ENCODE results near the gene KRT73.
"Not testable (repeated sequence)": the region's sequence is repeated elsewhere in the genome, so short reads cannot be mapped to it uniquely, and the experiment has no call there.

The KRT73 gene

GRCh38 chr12:52598966-52599365, 19.4 kb downstream of the KRT73 start:
- no peak for DNase-seq

DNA sequence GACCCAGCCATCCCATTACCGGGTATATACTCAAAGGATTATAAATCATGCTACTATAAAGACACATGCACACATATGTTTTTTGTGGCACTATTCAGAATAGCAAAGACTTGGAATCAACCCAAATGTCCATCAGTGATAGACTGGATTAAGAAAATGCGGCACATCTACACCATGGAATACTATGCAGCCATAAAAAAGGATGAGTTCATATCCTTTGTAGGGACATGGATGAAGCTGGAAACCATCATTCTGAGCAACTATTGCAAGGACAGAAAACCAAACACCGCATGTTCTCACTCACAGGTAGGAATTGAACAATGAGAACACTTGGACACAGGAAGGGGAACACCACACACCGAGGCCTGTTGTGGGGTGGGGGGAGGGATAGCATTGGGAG, 24.1 kb downstream of the KRT73 start:
- DNase-seq: not testable (repeated sequence)

GRCh38 chr12:52591521-52591920, 26.8 kb downstream of the KRT73 start:
- DNase-seq: no peak

GRCh38 chr12:52590021-52590420, 28.3 kb downstream of the KRT73 start:
- DNase-seq: no peak

DNA sequence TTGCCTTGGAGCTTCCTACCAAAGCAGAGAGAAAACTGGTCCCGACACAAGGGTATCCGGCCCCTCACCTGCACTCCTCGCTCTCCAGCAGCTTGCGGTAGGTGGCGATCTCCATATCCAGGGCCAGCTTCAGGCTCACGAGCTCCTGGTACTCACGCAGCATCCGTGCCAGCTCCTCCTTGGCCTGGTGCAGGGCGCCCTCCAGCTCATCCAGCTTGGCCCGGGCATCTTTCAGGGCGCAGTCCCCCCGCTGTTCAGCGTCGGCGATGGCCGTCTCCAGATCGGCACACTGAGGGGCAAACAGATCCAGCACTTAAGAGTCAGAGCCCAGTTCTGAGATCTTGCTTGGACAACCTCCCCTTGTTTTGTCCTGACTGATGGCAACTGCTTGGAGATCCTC, 30.8 kb downstream of the KRT73 start:
- DNase-seq: no peak

- peak; percentile 52 for DNase-seq
Observed at GRCh38 chr12:52585946-52586345, 32.4 kb downstream of the KRT73 start.

DNA sequence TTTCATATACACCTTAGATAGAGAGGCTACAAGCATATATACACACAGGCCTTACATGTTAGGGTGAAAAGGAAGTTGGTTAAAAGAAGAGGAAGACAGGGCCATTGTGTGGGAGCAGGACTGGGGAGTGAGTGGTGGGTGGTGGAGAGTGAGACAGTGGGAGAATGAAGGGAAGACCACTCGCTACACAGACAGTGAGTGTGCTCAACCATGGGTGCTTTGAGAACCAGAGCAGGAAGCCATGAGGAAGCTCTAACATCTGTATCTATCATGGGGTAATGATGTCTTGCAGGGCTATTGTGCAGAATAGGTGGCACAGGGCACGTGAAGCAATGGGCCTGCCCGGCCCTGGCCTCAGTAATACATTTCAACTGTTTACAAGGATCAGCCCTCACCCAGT, 33.3 kb downstream of the KRT73 start:
- no peak for DNase-seq

GRCh38 chr12:52584156-52584682, 34.1 kb downstream of the KRT73 start:
- no peak for DNase-seq

- peak; percentile 53 for DNase-seq
Observed at GRCh38 chr12:52582971-52583456, 35.3 kb downstream of the KRT73 start.

DNA sequence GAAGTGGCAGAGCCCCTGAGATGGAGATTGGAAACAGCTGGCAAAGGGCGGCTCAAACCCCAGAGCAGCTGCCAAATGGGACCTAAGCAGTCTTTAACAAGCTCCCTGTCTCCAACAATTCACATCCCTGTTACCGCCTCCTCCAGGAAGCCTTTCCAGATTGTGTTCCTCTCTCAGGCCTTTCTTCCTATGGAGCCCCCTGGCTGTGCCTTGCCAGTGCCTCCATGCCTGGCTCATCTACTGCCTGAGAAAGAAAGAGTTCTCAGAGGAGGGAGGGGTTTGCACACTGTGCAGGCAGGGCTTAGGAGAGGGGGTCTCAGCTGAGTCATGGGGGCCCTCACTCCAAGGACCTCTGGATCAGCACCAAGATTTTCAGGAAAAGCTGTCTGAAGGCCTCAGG, 35.9 kb downstream of the KRT73 start:
- DNase-seq: no peak

GRCh38 chr12:52581481-52581880, 36.9 kb downstream of the KRT73 start:
- no peak for DNase-seq

DNA sequence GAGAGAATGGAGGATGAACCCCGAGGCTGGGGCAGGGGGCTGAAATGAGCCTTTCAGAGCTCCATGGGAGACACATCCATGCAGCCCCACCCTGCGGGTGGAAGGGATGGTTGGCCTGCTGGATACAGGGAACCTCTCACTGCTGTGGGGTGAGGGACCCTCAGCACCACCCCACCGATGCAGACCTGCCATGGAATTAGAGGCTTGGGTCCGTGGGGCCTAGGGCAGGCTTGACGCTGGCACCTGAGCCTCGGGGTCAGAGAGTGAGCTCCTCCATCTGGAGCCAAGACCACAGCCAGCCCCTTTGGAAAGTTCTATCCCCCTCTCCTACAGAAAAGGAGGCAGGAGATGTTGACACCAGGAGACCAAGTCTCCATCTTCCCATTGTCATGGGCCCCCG, 37.3 kb downstream of the KRT73 start:
- no peak for DNase-seq

DNA sequence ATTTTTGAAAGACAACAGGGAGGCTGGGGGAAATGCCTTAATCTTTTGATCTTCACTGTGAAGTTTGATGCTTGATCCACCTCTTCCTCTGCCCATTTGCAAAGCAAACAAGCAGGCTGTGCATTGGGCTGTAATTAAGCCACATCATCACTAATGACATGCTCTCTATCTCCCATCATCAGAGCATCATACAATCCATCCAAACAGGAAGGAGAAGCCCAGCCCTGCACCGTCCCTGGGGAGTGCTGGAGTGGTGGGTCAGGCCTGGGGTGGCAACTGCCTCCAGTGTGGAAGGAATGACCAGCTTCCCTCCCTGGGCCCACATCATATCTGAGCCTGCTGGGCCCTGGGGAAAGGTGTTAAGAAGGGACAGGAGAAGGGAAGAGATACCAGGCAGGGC, 37.9 kb downstream of the KRT73 start:
- DNase-seq: no peak

GRCh38 chr12:52579468-52580465, 38.6 kb downstream of the KRT73 start:
- no peak for DNase-seq

DNA sequence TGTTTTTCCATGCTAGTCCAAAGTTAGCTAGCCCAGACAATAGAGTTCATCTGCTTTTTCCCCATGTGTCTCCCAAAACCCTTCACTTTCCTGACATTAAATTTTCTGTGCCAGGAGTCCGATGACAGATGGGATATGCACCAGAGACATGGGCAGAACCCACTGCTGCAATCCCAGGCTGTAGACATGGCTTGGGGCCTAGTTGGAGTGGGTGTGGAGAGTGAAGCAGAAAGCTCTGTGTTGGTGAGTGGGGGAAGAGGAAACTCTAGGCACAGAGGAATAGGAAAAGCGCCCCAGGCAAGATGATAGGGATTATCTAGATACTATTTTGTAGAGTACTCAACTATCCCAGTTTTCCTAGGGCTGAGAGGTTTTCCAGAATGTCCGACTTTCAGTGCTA, 39.9 kb downstream of the KRT73 start:
- DNase-seq: no peak

DNA sequence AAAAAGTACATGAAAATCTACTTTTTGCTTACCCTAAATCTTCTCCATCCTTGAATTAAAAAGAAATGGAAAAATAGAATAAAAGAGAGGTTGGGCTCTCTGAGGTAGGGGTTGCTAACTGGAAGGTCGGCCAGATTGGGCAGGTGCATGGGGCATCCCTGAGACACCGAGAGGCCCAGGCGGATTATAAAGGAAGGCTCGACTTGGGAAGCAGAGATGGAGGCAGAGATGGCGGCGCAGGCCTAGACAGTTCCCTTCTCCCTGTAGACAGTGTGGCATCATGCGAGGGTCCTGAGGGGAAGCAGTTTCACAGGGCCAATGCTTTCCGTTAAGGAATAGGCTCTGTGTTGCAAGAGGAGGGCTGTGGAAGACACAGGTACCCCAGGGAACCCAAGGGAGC, 41.0 kb downstream of the KRT73 start:
- DNase-seq: no peak

DNA sequence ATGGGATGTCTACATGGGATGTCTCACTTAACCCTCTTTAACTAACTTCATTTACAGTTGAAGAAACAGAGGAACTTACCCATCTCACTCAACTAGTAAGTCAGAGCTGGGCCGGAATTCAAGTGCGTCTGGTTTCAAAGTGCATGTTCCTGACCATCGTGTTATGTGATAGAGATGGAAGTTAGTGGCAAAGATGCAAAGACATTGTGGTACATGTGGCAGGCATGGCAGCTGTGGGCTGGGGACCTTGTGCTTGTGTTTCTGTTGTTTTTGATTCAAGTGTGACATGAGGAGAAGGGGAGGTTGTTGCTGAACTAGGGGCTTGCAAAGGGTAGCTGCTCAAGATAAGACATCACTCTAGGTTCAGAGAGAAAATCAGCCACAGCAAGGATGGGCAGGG, 42.4 kb downstream of the KRT73 start:
- DNase-seq: no peak

GRCh38 chr12:52575256-52575655, 43.1 kb downstream of the KRT73 start:
- no peak for DNase-seq

DNA sequence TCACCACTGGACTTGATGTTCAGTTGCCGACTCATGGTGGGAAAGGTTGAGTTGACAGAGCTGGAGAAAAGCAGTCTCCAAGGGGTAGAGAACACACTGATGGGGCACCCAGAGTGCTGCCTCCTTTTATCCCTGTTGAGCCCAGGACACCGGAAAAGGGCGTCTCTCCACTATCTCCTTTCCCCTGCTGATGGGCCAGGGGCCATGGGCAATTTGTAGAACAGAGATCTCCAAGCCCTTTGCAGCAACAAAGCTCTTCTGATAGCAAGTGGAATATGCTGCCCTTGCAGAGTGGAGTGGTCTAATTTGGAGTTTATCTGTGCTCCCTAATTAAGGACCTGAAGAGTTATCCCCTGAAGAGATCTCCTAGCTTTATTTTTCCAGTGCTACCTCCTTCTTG, 44.6 kb downstream of the KRT73 start, which contains the start of gene KRT74:
TSS of gene KRT74 (minus strand) at position 101 of the 400 bp plus-strand sequence. CDS start at position 35, 66 bp downstream.
- DNase-seq: no peak

DNA sequence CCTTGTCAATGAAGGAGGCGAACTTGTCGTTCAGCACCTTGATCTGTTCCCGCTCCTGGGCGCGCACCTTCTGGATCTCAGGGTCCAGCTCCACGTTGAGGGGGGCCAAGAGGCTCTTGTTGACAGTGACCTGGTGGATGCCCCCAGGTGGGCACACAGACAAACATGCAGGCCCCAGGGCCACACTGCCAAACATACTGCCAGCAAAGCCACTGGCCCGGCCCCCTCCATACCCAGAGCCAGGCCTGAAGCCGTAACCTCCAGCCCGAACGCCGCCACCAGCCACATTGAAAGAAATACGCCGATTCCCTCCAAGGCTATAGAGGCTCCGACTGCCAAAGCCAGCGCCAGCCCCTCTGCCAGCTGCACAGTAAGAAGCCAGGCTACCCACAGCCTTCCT, 45.1 kb downstream of the KRT73 start:
- DNase-seq: no peak

DNA sequence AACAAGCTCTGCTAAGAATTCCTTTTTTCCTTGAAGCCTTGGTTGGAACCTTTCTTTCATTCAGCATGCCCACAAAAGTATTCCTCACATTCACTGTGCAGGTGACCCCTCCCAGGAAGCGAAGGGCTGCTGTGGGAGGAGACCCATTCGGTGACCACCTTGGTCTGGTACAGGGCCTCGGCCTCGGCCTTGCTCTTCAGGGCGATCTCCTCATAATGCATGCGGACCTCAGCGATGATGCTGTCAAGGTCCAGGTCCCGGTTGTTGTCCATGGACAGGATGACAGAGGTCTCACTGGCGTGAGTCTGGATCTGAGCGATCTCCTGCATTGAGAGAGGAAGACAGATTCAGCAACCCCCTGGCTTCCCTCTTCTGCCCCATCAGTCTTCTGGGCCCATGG, 47.8 kb downstream of the KRT73 start:
- no peak for DNase-seq

DNA sequence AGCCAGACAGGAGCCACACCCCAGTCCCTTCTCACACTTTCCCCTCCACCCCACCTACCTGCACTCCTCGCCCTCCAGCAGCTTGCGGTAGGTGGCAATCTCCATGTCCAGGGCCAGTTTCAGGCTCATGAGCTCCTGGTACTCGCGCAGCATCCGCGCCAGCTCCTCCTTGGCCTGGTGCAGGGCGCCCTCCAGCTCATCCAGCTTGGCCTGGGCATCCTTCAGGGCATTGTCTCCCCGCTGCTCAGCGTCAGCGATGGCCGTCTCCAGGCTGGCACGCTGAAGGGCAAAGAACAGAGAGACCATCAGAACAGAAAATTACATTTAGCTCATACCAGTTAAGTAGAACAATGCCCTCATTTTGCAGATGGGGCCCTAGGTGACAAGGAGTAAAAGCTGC, 50.2 kb downstream of the KRT73 start:
- DNase-seq: no peak

DNA sequence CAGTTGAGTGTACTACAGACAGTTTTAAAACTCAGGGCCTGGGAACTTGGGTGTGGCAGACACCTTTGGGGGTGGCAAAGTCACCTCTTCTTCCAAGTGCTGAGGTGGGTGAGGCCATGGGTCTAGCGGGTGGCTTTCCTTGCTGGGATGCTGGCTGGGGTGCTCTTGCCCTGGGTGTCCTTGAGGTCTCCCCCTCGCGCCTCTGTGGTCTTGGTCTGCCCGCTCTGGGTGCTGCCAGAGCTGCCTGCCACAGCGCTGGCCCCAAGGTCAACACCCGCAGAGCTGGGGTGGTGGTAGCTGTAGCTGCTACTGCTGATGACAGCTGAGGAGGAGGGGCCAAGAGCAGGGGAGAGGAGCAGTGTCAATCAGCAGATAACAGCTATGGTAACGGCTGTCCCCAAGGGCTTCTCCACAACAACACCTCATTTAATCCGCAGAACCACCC, 51.5 kb downstream of the KRT73 start:
- peak; percentile 7 for DNase-seq

DNA sequence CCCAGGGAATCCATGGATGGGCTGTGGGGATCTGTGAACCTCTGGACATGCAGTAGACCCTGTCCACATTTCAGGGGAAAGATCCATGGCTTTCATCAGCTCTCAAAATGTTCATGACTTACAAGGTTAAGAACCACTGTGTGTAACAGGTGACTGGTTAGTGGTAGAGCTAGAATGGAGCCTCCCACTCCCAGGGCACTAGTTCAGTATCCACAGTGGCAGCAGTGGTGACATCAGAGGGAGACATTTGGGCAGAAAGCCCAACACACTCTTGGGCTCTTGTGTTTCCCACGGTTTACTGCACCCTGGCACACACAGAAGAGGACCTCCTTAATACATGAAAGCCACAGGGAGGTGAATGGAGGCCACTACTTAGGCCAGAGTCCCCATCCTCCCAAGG, 53.8 kb downstream of the KRT73 start:
- no peak for DNase-seq

Data from effector CD8-positive, alpha-beta T cell (primary cell).